B cell (primary cell): Measurements from ENCODE around the gene VIT. TPM values are rescaled to one million over a fixed set of nuclear protein-coding genes. Genes with fewer than 3 reads are reported as not detected.
"Not testable (repeated sequence)": the region's sequence is repeated elsewhere in the genome, so short reads cannot be mapped to it uniquely, and the experiment has no call there.

Source experiments
- ATAC-seq: fragments of 200-7000 bp; cut with Tn5 transposase; one replicate; pipeline ENCODE4 v1.10.0; 2021; ENCODE audit warnings: low read depth, mild to moderate bottlenecking, moderate number of reproducible peaks, moderate library complexity
- CTCF ChIA-PET: fragments of 350-600 bp; sonication (Branson Sonifier 250); formaldehyde crosslinking; loops from one replicate; lab custom pipeline; 2021; ENCODE audit warnings: antibody characterized with exemption, inconsistent platforms; lab: Charles Lee
- POLR2A ChIA-PET: fragments of 350-600 bp; sonication (Branson Sonifier 250); formaldehyde crosslinking; loops from one replicate; lab custom pipeline; 2021; ENCODE audit warnings: antibody characterized with exemption; lab: Charles Lee
- DNase-seq: peaks from one replicate; pipeline ENCODE4 v3.0.0; 2013
- H2AFZ ChIP-seq: 2 replicates; pipeline ENCODE4 v1.6.1; 2012; ENCODE audit warnings: mild to moderate bottlenecking, low read depth, low read length; ENCODE audit not compliant: insufficient read depth, poor library complexity, severe bottlenecking
- H3K27ac ChIP-seq, 2 donors: 1 replicate in 1 of 2; 2 replicates in 1 of 2; pipeline ENCODE4 v1.5.1; 2012 to 2013; ENCODE audit warnings: low read length in 2 of 2, mild to moderate bottlenecking in 2 of 2, moderate library complexity in 1 of 2
- H3K27me3 ChIP-seq, 4 experiments: fragments of 200-600 bp in 1 of 4; sonication (generic) in 1 of 4; replicated peaks in 1 of 4; 1 replicate in 2 of 4; 2 replicates in 2 of 4; pipeline versions ENCODE4 v1.6.1 to v1.7.0; 2013 to 2016; ENCODE audit warnings: low read length in 3 of 4, mild to moderate bottlenecking in 2 of 4, mixed read lengths in 1 of 4, moderate library complexity in 1 of 4; ENCODE audit not compliant: insufficient read depth in 4 of 4, control insufficient read depth in 3 of 4; ENCODE audit errors: control extremely low read depth in 1 of 4
- H3K36me3 ChIP-seq, 2 experiments: replicated peaks in 1 of 2; 1 replicate in 1 of 2; 2 replicates in 1 of 2; pipeline versions ENCODE4 v1.6.1 to v1.7.1; 2013; ENCODE audit warnings: low read length in 1 of 2; ENCODE audit not compliant: insufficient read depth in 2 of 2, control insufficient read depth in 1 of 2; ENCODE audit errors: control extremely low read depth in 1 of 2, extremely low read depth in 1 of 2
- H3K4me1 ChIP-seq, 2 donors: fragments of 200-600 bp in 1 of 2; sonication (generic) in 1 of 2; 1 replicate in 1 of 2; 2 replicates in 1 of 2; pipeline versions ENCODE4 v1.5.1 to v1.6.1; 2013 to 2017; ENCODE audit warnings: low read length in 2 of 2; ENCODE audit not compliant: control insufficient read depth in 2 of 2, insufficient read depth in 2 of 2
- H3K4me2 ChIP-seq: replicated peaks from 2 replicates; pipeline ENCODE3; 2012; ENCODE audit warnings: mild to moderate bottlenecking, low read depth, low read length; ENCODE audit not compliant: poor library complexity, severe bottlenecking
- H3K4me3 ChIP-seq, 5 experiments: fragments of 200-600 bp in 1 of 5; sonication (generic) in 1 of 5; 1 replicate in 3 of 5; 2 replicates in 2 of 5; pipeline versions ENCODE4 v1.5.1 to v1.7.0; 2011 to 2016; ENCODE audit warnings: low read length in 4 of 5, mild to moderate bottlenecking in 4 of 5, low read depth in 2 of 5, control low read depth in 1 of 5, moderate library complexity in 1 of 5; ENCODE audit not compliant: insufficient read depth in 1 of 5; ENCODE audit errors: control extremely low read depth in 1 of 5, extremely low read depth in 1 of 5
- H3K79me2 ChIP-seq: fragments of 200-600 bp; sonication (generic); one replicate; pipeline ENCODE4 v1.6.0; 2016; ENCODE audit warnings: low read length; ENCODE audit not compliant: control insufficient read depth, insufficient read depth
- H3K9ac ChIP-seq: fragments of 200-600 bp; sonication (generic); 2 replicates; pipeline ENCODE4 v1.6.1; 2017; ENCODE audit warnings: mild to moderate bottlenecking, low read length, moderate library complexity
- H3K9me3 ChIP-seq, 3 donors: one replicate each; pipeline versions ENCODE4 v1.6.1 to v1.7.1; 2013; ENCODE audit warnings: low read length in 2 of 3; ENCODE audit not compliant: control insufficient read depth in 2 of 3, insufficient read depth in 1 of 3; ENCODE audit errors: control extremely low read depth in 1 of 3
- H4K20me1 ChIP-seq: 2 replicates; pipeline ENCODE4 v1.6.0; 2012; ENCODE audit warnings: mild to moderate bottlenecking, low read length; ENCODE audit not compliant: insufficient read depth, control insufficient read depth, poor library complexity, severe bottlenecking
- H3K27ac Mint-ChIP-seq: one replicate; pipeline ENCODE4 v1.8.0; 2021; ENCODE audit warnings: mixed read lengths
- H3K27me3 Mint-ChIP-seq: one replicate; pipeline ENCODE4 v1.8.0; 2021; ENCODE audit warnings: mixed read lengths
- H3K4me1 Mint-ChIP-seq: one replicate; pipeline ENCODE4 v1.8.0; 2021; ENCODE audit warnings: mixed read lengths
- H3K4me3 Mint-ChIP-seq: one replicate; pipeline ENCODE4 v1.8.0; 2021; ENCODE audit warnings: mixed read lengths
- H3K9me3 Mint-ChIP-seq: one replicate; pipeline ENCODE4 v1.8.0; 2022; ENCODE audit warnings: mixed read lengths; ENCODE audit not compliant: insufficient read depth
- CTCF ChIP-seq: fragments of 200-600 bp; IDR thresholded peaks from one replicate; pipeline ENCODE4 v1.8.0; 2022; ENCODE audit warnings: antibody characterized with exemption, mild to moderate bottlenecking
- EZH2 ChIP-seq: IDR thresholded peaks from 2 replicates; pipeline ENCODE4 v1.6.1; 2012; ENCODE audit warnings: borderline replicate concordance, low read depth, mild to moderate bottlenecking, moderate library complexity, low read length; ENCODE audit not compliant: insufficient read depth, poor library complexity, severe bottlenecking
- WGBS: methylation state at CpG from one replicate; pipeline ENCODE4 v1.1.5; 2013; ENCODE audit warnings: missing lambda C conversion rate; ENCODE audit not compliant: insufficient coverage; 5-methylcytosine and 5-hydroxymethylcytosine counted together
- intact Hi-C: fragments of 100-400 bp; cut with micrococcal nuclease; formaldehyde crosslinking; loops from one replicate; pipeline ENCODE4 v1.10.0; 2022
- polyA plus RNA-seq: library from polyadenylated mRNA; depleted of rRNA; stranded (reverse); fragments of >200 nt; gene quantifications from 2 replicates; pipeline ENCODE4 v1.2.3, GENCODE V29; 2012
- total RNA-seq, 2 donors: library from RNA; stranded (reverse); fragments of 120-200 nt in 1 of 2; gene quantifications; 1 replicate in 1 of 2; 2 replicates in 1 of 2; pipeline versions ENCODE4 v1.2.3 to v1.2.4, GENCODE V29; 2013 to 2022

VIT gene
- total and polyA plus RNA-seq, 2 donors (not counting 1 experiment from before 2014, with no cell fraction given): not detected

- H4K20me1 ChIP-seq, H3K9me3 ChIP-seq, H3K9me3 Mint-ChIP-seq, H2AFZ ChIP-seq, H3K4me3 Mint-ChIP-seq, H3K27ac ChIP-seq, H3K9ac ChIP-seq, CTCF ChIA-PET, H3K27ac Mint-ChIP-seq, H3K79me2 ChIP-seq, DNase-seq, H3K36me3 ChIP-seq, H3K4me1 ChIP-seq, H3K4me2 ChIP-seq, POLR2A ChIA-PET, H3K27me3 Mint-ChIP-seq, intact Hi-C loops, ATAC-seq, H3K4me3 ChIP-seq, H3K27me3 ChIP-seq, H3K4me1 Mint-ChIP-seq: not testable (repeated sequence)
- WGBS: 58% methylated on average over 13 of the region's 15 CpGs
Observed at GRCh38 chr2:36689013-36689412, 7.5 kb upstream of the VIT start.

GRCh38 chr2:36692121-36692520 is 4.4 kb upstream of the VIT start:
- no peak for ATAC-seq
- no peaks in the 10 kb centered on the region for H4K20me1 ChIP-seq
- Mint-ChIP-seq H3K27ac (no peak overlapping the region), H3K27me3 (peaks cover 7% of the 10 kb centered on the region), H3K4me3 (no peak overlapping the region), H3K4me1 (no peaks in the 10 kb centered on the region), H3K9me3 (no peaks in the 10 kb centered on the region)
- no peak for DNase-seq
- H3K79me2 ChIP-seq: no peaks in the 10 kb centered on the region
- H3K4me2 ChIP-seq: no peak overlapping the region
- no peak overlapping the region for H2AFZ ChIP-seq
- intact Hi-C loops: no loop called here
- ChIA-PET CTCF (no interaction called here), POLR2A (no interaction called here)
- no peak overlapping the region for H3K4me3 ChIP-seq
- H3K36me3 ChIP-seq: no peaks in the 10 kb centered on the region
- no peak overlapping the region for H3K9ac ChIP-seq
- H3K4me1 ChIP-seq: no peaks in the 10 kb centered on the region
- H3K27me3 ChIP-seq: no peaks in the 10 kb centered on the region
- whole genome bisulfite sequencing: no CpG with 5 or more reads among the region's 2 CpGs
- H3K9me3 ChIP-seq: no peaks in the 10 kb centered on the region
- H3K27ac ChIP-seq: no peak overlapping the region
- TF ChIP-seq CTCF (no peak), EZH2 (no peak)
